ENCODE results near the gene CAB39. TPM values are rescaled to one million over a fixed set of nuclear protein-coding genes. Genes with fewer than 3 reads are reported as not detected.

CAB39 gene
- total and polyA plus RNA-seq, 10 donors = 24.4 to 120 (median 80.2) TPM

- Histone ChIP-seq H3K9me3 (no peaks in the 10 kb centered on the region), H3K36me3 (peaks cover 0 to 50% (median 0%) of the 10 kb centered on the region in 6 donors), H3K4me3 (no peak overlapping the region), H3K27ac (no peak overlapping the region), H3K4me1 (peaks cover 0 to 82% (median 20%) of the 10 kb centered on the region in 6 donors), H3K27me3 (replicated peaks in 1 of 7) (no peaks in the 10 kb centered on the region)
- TF ChIP-seq CTCF (IDR thresholded peaks at IDR 0.05 in 8 of 11, conservative IDR thresholded peaks at IDR 0.05 in 3 of 11) (no peak), POLR2AphosphoS5 (IDR thresholded peaks at IDR 0.05) (no peak), POLR2A (IDR thresholded peaks at IDR 0.05) (no peak)
- DNase-seq = no peak
- intact Hi-C loops (cut with DNase I; ENCODE audit: low total_unique reads) = no loop called here
- WGBS, 5 donors = 81 to 95% (median 95%) methylated on average over 4 of the region's 4 CpGs
These were observed 60.6 kb downstream of the CAB39 start for GRCh38 chr2:230773039-230773773.

- Histone ChIP-seq H3K4me3 (no peak overlapping the region), H3K36me3 (peaks cover 0 to 55% (median 0%) of the 10 kb centered on the region in 6 donors), H3K27me3 (replicated peaks in 1 of 7) (no peaks in the 10 kb centered on the region), H3K9me3 (no peaks in the 10 kb centered on the region), H3K27ac (peak overlapping the region in 1 of 8 donors; percentile 4), H3K4me1 (peaks cover under 1 to 94% (median 33%) of the 10 kb centered on the region in 6 donors)
- no peak for TF ChIP-seq POLR2AphosphoS5 (IDR thresholded peaks at IDR 0.05)
- no peak for TF ChIP-seq POLR2A (IDR thresholded peaks at IDR 0.05)
- TF ChIP-seq CTCF (IDR thresholded peaks at IDR 0.05 in 8 of 11, conservative IDR thresholded peaks at IDR 0.05 in 3 of 11) = no peak
- no peak for DNase-seq
- WGBS, 5 donors = 85 to 94% (median 89%) methylated on average over 4 of the region's 4 CpGs
- intact Hi-C loops (cut with DNase I; ENCODE audit: low total_unique reads) = no loop called here
These were observed 61.8 kb downstream of the CAB39 start for GRCh38 chr2:230774348-230774951.

- peaks cover 8 to 97% (median 42%) of the 10 kb centered on the region in 6 donors for H3K4me1 ChIP-seq
- no peak for DNase-seq
- H3K9me3 ChIP-seq = no peaks in the 10 kb centered on the region
- H3K36me3 ChIP-seq = peaks cover 0 to 63% (median 0%) of the 10 kb centered on the region in 6 donors
- H3K4me3 ChIP-seq = no peak overlapping the region
- no peaks in the 10 kb centered on the region for H3K27me3 ChIP-seq (replicated peaks in 1 of 7)
- TF ChIP-seq CTCF (IDR thresholded peaks at IDR 0.05 in 8 of 11, conservative IDR thresholded peaks at IDR 0.05 in 3 of 11) (no peak), POLR2AphosphoS5 (IDR thresholded peaks at IDR 0.05) (no peak), POLR2A (IDR thresholded peaks at IDR 0.05) (no peak)
- intact Hi-C loops (cut with DNase I; ENCODE audit: low total_unique reads) = no loop called here
- WGBS, 5 donors = 91 to 95% (median 92%) methylated on average over 4 of the region's 4 CpGs
- H3K27ac ChIP-seq = no peak overlapping the region
These were observed 63.1 kb downstream of the CAB39 start for GRCh38 chr2:230775737-230776136.

- intact Hi-C loops (cut with DNase I; ENCODE audit: low total_unique reads) = no loop called here
- WGBS, 5 donors = 62 to 96% (median 92%) methylated on average over 3 of the region's 3 CpGs
- H3K27me3 ChIP-seq (replicated peaks in 1 of 7) = no peaks in the 10 kb centered on the region
- no peak overlapping the region for H3K4me3 ChIP-seq
- H3K9me3 ChIP-seq = no peaks in the 10 kb centered on the region
- H3K36me3 ChIP-seq = peaks cover 0 to 71% (median 2%) of the 10 kb centered on the region in 6 donors
- H3K4me1 ChIP-seq = peaks cover 8 to 98% (median 53%) of the 10 kb centered on the region in 6 donors
- DNase-seq = no peak
- H3K27ac ChIP-seq = no peak overlapping the region
- TF ChIP-seq CTCF (IDR thresholded peaks at IDR 0.05 in 8 of 11, conservative IDR thresholded peaks at IDR 0.05 in 3 of 11) (no peak), POLR2A (IDR thresholded peaks at IDR 0.05) (no peak), POLR2AphosphoS5 (IDR thresholded peaks at IDR 0.05) (no peak)
These were observed 65.1 kb downstream of the CAB39 start for GRCh38 chr2:230777721-230778120.

Data from spleen (tissue), 11 donors.